Fibroblast of peridontal ligament (primary cell): ENCODE measurements around the gene KCNAB1.

Experiments
- DNase-seq: peaks from one replicate; pipeline ENCODE4 v3.0.0-alpha.2; 2010; ENCODE audit errors: extremely low read depth

KCNAB1 gene

DNA sequence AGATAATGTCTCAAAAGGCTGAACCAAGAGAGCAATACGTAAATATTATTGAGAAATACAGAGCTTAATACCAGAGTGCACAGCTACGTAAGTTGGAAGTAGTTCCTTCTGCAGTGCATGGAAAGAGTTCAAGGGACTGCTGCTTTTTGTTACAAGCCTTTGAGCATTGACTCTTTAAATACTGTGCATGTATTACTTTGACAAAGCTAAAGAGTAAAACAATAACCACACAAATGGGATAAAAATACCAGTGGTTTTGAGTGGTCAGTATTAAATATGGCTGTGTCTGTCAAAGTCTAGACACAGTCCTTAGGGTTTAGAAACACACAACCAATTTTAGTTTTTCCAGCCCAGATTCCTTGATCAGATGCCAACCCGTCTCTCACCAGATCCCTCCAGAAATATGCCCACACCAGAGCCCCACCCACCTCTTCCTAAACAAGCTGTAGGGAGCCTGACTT lies 372.5 kb downstream of the KCNAB1 start:
- peak; percentile 71 for DNase-seq

- no peak for DNase-seq
Measured at GRCh38 chr3:156493887-156494286, 373.5 kb downstream of the KCNAB1 start.

- no peak for DNase-seq
Measured at GRCh38 chr3:156495816-156496215, 375.4 kb downstream of the KCNAB1 start.

GRCh38 chr3:156497326-156497725 lies 376.9 kb downstream of the KCNAB1 start:
- peak; percentile 42 for DNase-seq

GRCh38 chr3:156498307-156498706 lies 377.9 kb downstream of the KCNAB1 start:
- no peak for DNase-seq

GRCh38 chr3:156507285-156507684 lies 386.9 kb downstream of the KCNAB1 start:
- no peak for DNase-seq

DNA sequence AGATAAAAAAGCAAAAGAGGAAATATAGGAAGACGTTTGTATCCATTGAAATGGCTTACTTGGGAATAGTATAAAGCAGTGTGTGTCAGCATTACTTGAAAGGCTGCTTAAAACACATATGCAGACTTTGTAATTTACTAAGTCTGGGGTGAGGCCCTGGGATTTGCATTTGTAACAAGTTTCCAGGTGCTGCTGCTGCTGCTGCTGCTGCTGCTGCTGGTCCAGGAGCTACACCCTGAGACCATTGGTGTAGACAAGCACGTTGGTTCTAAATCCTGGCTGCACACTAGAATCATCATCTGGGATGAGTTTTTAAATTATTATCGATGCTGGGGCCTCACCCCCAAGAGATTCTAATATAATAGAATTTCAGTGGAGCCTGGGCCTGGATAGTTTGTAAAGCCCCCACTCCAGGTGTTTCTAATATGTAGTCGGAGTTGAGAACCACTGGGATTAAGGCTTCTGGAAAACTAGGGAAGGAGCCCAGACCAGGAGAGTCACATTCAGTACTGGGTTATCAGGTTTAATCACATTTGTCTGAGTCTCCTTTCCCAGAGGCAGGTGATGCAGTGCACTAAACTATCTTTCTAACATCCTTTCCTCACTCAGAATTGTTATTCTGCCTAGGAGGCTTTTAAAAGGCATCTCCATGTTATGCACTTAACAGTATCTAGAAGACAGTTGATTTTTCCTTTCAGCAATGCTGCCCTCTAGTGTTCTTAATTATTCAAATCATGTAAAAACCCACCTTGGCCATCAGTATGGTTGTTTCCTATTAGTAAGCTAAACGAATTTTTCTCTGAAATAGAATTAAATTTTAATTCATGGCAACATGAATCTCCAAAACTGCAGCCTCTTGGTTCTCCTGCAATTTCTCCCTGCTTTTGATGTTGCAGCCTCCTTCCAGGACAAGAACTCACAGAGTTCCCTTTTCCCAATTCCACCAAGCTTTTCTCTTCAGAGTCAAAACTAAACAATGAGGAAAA lies 389.1 kb downstream of the KCNAB1 start:
- DNase-seq, result peak; percentile 86

DNA sequence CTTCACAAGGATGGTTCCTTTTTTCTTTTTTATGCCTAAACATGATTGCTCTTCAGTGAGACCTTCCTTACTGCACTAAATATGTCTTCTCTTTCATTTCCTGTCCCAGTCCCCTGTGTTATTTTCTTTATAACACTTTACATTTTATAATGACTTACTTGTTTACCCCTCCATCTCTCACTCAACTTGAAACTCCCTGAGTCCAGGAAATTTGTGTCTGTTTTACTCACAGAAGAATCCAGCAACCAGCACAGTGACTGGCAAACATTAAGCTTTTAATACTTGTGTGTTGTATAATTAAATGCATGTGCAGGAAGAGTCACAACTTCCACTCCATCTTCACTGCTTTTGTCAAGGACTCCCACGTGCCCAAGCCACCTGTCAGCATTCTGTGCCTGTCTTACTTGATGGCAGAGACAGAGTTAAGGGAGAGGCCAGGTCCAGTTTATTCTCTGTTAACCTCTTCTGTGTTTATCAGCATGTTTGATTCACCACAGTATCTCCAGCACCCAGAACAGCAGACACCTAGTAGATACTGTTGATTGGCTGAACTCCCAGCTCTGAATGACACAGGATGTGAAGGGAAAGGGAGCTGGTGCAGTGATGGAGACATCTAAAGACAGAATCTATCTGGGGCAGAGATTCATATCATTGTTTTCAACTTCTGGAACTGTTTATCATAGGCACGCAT lies 391.8 kb downstream of the KCNAB1 start:
- DNase-seq, result no peak

DNA sequence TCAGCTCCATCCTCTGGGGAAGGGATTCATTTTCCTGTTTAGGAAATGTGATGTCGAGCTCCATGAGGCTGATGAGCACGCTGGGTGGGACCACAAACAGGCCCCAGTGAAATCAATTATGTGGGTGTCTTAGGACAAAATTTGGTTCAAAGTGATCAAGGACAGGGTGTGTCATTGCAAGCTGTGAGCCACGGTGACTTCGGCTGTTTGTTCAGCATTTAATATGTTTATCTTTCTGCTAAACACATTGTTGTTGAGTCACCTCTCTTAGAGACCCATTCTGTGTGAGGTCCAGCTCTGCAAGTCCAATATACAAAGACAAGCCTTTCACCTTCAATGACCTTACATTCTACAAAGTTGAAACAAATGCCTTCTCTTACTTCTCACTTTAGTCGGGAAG lies 393.2 kb downstream of the KCNAB1 start:
- no peak for DNase-seq

DNA sequence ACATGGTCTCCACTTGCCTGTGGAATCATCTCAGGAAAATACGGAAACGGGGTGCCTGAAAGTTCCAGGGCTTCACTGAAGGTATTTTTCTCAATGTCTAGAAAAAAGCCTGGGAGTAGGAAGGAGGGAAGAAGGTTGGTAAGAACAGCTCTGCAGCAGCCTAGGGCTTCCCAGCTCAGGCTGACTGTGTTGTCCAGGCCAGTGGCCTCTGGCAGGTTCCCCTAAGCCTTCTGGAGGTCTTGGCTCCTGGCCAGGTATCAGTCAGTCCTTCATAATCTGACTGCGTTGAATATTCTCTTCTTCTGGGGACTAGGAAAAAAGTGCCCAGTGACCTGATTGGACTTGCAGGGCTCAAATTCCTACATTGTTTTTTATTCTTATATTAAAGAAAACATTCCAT lies 395.9 kb downstream of the KCNAB1 start:
- no peak for DNase-seq

GRCh38 chr3:156516961-156517360 lies 396.6 kb downstream of the KCNAB1 start:
- DNase-seq, result no peak

DNA sequence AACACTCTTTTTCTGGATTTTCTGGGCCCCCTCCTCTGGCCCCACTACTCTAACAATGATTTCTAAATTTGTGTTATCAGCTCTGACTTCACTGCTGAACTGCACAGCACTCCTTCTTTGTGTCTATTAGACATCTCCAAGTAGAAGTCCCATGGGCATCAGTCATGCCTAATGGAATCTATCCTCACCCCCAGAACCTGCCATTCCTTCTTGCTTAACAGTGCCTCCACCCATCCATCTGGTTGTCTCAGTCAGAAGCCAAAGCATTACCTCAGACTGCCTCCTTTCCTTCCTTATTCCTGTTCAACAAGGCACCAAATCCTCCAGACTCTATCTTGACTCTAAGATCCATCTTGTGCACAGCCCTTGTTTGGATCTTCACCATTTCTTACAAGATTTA lies 398.3 kb downstream of the KCNAB1 start:
- no peak for DNase-seq

DNA sequence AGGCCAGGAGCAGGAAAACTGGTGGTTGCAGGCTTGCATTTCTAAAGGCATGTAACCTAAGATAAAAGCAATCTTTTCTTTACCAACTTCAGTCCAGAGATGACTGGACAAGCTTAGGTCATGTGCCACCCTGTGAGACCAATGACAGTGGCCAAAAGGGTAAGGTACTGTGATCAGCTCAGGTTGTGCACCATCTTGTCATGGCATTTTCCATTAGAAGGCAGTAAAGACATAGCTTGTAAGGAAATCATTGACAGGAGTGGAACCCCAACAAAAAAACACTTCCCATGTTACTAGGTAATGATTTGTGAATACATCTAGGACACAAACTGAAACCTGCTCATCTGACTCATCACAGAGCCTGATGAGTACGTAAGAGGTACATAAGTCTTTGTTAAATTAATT lies 399.4 kb downstream of the KCNAB1 start:
- DNase-seq, result no peak

DNA sequence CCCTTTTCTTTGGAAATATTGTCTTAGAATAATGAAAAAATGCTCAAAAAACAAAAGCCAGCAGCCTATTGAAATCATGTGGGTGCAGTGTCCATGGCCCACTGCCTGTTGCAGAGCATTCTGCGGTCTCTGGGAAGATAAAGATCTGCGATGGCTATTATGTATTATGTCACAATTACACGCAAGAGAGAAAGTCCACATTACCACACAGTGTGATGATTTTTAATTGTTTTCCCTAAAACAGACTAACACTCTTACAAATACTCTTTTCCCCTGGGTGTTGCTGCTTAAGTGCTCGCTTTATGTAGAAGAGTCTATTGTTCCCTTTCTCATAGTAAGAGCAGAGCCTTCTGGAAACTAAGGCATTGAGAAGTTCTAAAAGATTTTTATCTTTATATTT lies 402.3 kb downstream of the KCNAB1 start:
- DNase-seq, result no peak

DNA sequence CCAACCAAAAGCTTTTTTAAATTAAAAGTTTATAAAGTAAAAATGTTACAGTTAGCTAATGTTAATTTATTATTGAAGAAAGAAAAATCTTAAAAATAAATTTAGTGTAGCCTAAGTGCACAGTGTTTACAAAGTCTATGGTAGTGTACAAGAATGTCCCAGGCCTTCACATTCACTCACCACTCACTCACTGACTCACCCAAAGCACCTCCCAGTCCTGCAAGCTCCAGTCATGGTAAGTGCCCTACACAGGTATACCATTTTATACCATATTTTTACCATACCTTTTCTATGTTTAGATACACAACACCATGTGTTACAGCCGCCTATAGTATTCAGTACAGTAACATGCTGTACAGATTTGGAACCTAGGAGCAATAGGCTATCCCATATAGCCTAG lies 405.4 kb downstream of the KCNAB1 start:
- no peak for DNase-seq

DNA sequence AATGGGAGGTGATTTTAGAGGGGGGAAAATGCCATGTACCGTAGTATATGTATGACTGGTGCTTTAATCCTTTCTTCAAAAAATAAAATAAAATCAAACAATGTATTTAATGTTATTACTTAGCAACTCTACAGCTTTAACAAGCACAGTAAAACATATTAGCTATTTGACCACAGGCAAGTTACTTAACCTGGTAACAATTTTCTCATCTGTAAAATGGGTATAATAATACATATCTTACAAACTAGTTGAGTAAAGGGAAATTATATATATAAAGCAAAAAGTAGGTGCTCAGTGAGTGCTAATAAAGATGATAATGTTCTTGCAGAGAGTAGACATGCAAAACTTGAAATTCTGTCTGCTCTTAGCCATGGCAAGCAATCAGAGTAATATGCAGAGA lies 406.7 kb downstream of the KCNAB1 start:
- DNase-seq, result no peak

- no peak for DNase-seq
Measured at GRCh38 chr3:156530980-156531379, 410.6 kb downstream of the KCNAB1 start.

GRCh38 chr3:156532730-156533129 lies 412.4 kb downstream of the KCNAB1 start:
- no peak for DNase-seq

DNA sequence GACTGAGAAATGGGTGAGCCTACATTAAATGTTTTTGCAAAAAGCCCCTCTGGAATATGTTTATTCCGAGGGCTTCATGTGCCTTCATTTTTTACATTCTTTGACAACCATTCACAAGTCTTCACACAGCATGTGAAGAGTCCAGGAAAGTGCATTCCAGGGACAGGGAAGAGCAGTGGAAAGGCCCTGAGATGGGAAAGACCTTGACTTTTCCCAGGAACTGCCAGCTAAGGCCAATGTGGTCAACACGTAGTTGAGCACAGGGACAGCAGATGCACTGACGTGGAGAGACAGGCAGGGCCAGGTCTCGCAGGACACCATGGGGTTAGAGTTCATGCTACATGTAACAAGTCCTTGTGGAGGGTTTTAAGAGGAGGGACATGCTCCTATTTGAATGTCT lies 412.8 kb downstream of the KCNAB1 start:
- peak; percentile 28 for DNase-seq

- DNase-seq, result peak; percentile 99
Measured at GRCh38 chr3:156535162-156535627, 414.8 kb downstream of the KCNAB1 start.

- DNase-seq, result no peak
Measured at GRCh38 chr3:156535798-156536197, 415.4 kb downstream of the KCNAB1 start.

DNA sequence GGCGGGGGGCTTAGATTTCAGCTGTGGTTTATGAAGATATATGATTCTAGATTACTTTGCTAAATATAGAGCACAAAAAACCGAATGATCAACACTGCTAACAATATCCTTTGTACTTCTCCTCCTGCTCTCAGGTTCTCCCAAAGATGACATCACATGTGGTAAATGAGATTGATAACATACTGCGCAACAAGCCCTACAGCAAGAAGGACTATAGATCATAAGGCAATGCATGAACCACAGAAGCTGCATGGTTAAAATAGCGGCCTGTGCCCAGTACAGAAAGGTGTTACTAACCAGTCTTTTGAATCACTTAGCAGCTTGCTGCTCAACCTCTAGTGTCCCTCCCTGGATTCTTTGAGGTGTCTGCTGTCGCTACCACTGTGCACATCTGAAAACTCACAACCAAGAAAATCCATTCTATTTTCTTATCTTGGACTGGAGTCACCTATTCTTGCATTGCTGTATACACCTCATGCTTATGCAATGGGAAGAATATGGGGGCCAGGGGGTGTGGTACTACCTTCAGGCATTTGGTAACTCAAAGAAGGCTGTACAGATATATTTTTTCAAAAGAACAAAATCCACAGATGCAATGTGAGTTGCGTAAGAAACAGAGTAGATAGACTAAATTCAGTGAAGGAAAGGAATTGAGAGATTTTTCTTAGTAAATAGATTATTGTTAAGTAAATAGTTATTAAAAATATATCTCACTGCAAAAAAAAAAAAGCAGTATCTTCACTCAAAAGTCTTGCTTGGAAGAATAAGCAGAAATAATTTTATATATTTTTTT lies 416.3 kb downstream of the KCNAB1 start:
- no peak for DNase-seq
